Stimulated activated naive B cell treated with anti-CD40 and anti-IgM and Interleukin-4, amounts not matched to agents 10 μg/mL and 1 μg/mL and 100 μg/mL, for 72 hours (primary cell): ENCODE results near the gene ABLIM3.

Experiments
- ATAC-seq, 2 donors: fragments of 150-1000 bp; cut with Tn5 transposase; replicated peaks; 2 replicates each; pipeline ENCODE4 v1.10.0; 2021; ENCODE audit warnings: moderate library complexity in 1 of 2
- DNase-seq: peaks from one replicate; pipeline ENCODE4 v3.0.0; 2021
- H3K27ac Mint-ChIP-seq: one replicate; pipeline ENCODE4 v1.8.0; 2022; ENCODE audit warnings: mild to moderate bottlenecking, mixed read lengths
- H3K27me3 Mint-ChIP-seq, 2 donors: one replicate each; pipeline ENCODE4 v1.8.0; 2022; ENCODE audit warnings: mixed read lengths in 2 of 2
- H3K36me3 Mint-ChIP-seq, 2 donors: one replicate each; pipeline ENCODE4 v1.8.0; 2022; ENCODE audit warnings: mixed read lengths in 2 of 2, mild to moderate bottlenecking in 1 of 2
- H3K4me1 Mint-ChIP-seq, 2 donors: one replicate each; pipeline ENCODE4 v1.8.0; 2022; ENCODE audit warnings: mixed read lengths in 2 of 2, mild to moderate bottlenecking in 1 of 2
- H3K4me3 Mint-ChIP-seq, 2 donors: one replicate each; pipeline ENCODE4 v1.8.0; 2022; ENCODE audit warnings: mild to moderate bottlenecking in 2 of 2, mixed read lengths in 2 of 2, moderate library complexity in 1 of 2
- H3K9me3 Mint-ChIP-seq, 2 donors: one replicate each; pipeline ENCODE4 v1.8.0; 2022; ENCODE audit warnings: mixed read lengths in 2 of 2, mild to moderate bottlenecking in 1 of 2

Gene ABLIM3

DNA sequence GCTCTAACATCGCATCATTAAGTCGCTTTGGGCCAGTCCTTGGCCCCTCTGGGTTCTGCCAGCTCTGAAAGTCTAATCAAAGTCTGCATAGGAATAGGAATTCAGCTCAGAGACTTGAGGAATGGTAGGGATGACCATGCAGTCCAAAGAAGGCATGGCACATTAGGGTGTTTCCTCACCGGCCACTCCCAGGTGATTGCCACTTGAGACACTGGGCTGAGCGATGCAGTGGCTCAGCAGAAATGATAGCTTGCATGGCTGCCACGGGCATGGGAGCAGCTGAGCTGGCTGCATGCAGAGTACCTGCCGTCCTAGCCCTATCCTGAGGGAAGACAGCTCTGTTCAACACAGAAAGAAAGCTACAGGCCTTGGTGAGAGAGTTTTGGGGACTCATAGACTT is 159.1 kb downstream of the ABLIM3 start:
- peaks cover 6 to 8% of the 10 kb centered on the region in 2 donors for H3K4me1 Mint-ChIP-seq
- H3K9me3 Mint-ChIP-seq = no peaks in the 10 kb centered on the region
- DNase-seq (no peak), ATAC-seq (no peak)
- H3K27ac Mint-ChIP-seq = no peak overlapping the region
- no peak overlapping the region for H3K4me3 Mint-ChIP-seq
- no peaks in the 10 kb centered on the region for H3K36me3 Mint-ChIP-seq
- H3K27me3 Mint-ChIP-seq = peaks cover 22 to 25% of the 10 kb centered on the region in 2 donors

DNA sequence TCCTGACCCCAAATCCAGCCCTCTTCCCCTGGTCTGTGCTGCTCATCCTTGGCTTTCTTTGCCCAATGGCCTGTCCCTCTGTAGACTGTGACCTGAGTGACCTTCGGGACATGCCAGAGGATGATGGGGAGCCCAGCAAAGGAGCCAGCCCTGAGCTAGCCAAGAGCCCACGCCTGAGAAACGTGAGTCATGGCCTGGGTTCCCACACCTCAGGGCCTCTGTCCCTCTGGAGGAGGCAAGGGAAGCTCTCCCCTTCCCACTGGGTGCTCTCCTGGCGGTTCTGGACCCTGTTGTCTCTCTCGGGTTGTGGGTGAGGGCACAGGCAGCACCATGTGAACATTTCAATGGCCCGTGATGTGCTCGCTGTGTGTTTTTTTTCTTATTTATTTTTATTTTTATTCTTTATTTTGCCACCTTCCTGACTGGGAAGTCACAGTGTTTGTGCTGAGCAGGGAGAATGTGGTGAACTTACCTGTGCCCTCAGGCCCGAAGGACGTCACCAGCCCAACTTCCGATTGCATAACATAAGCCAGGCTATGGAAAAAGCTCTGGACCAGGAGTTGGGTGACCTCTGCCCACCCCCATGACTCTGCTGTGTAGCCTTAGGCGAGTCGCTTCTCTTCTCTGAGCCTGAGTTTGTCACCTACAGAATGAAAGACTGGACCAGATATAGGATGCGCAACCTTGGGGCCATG is 159.9 kb downstream of the ABLIM3 start:
- Mint-ChIP-seq H3K36me3 (no peaks in the 10 kb centered on the region), H3K4me3 (no peak overlapping the region), H3K27me3 (peaks cover 22 to 24% of the 10 kb centered on the region in 2 donors), H3K27ac (no peak overlapping the region), H3K9me3 (no peaks in the 10 kb centered on the region), H3K4me1 (peaks cover 6% of the 10 kb centered on the region in 2 donors)
- DNase-seq = no peak
- ATAC-seq = no peak

GRCh38 chr5:149301744-149302380 is 160.6 kb downstream of the ABLIM3 start:
- no peaks in the 10 kb centered on the region for H3K9me3 Mint-ChIP-seq
- no peaks in the 10 kb centered on the region for H3K36me3 Mint-ChIP-seq
- DNase-seq = no peak
- no peak overlapping the region for H3K27ac Mint-ChIP-seq
- no peak overlapping the region for H3K4me3 Mint-ChIP-seq
- H3K27me3 Mint-ChIP-seq = peaks cover 22 to 24% of the 10 kb centered on the region in 2 donors
- no peak for ATAC-seq
- peaks cover 5 to 6% of the 10 kb centered on the region in 2 donors for H3K4me1 Mint-ChIP-seq

DNA sequence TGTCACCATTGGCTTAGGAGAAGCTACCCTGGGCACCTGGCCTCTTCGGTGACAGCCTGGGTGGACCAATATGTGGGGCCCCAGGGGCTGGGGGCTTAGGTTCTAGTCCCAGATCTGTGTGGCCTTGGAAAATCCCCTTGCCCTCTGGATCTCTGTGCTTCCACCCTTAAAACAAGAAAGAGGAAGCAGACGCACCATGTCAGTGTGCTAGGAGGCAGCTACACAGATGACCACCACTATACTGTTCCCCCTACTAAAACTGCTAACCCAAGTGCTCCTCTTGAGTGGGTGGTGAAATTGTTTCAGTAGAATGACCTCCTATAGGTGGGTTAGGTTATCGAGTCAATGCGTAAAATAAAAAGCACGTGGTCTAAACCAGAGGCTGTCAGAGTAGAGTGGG is 161.3 kb downstream of the ABLIM3 start:
- no peak for DNase-seq
- no peak overlapping the region for H3K27ac Mint-ChIP-seq

GRCh38 chr5:149303210-149303609 is 161.9 kb downstream of the ABLIM3 start:
- Mint-ChIP-seq H3K4me3 (no peak overlapping the region), H3K27ac (no peak overlapping the region), H3K36me3 (no peaks in the 10 kb centered on the region), H3K9me3 (no peaks in the 10 kb centered on the region), H3K4me1 (peaks cover 5 to 6% of the 10 kb centered on the region in 2 donors), H3K27me3 (peaks cover 22 to 24% of the 10 kb centered on the region in 2 donors)
- ATAC-seq = no peak
- DNase-seq = no peak

More for the DNA sequence above, 161.3 kb downstream of the ABLIM3 start:
- Mint-ChIP-seq H3K36me3 (no peaks in the 10 kb centered on the region), H3K4me3 (no peak overlapping the region), H3K27me3 (peaks cover 22 to 24% of the 10 kb centered on the region in 2 donors), H3K9me3 (no peaks in the 10 kb centered on the region), H3K4me1 (peaks cover 5 to 6% of the 10 kb centered on the region in 2 donors)
- ATAC-seq = peak in 1 of 2 donors; percentile 33

DNA sequence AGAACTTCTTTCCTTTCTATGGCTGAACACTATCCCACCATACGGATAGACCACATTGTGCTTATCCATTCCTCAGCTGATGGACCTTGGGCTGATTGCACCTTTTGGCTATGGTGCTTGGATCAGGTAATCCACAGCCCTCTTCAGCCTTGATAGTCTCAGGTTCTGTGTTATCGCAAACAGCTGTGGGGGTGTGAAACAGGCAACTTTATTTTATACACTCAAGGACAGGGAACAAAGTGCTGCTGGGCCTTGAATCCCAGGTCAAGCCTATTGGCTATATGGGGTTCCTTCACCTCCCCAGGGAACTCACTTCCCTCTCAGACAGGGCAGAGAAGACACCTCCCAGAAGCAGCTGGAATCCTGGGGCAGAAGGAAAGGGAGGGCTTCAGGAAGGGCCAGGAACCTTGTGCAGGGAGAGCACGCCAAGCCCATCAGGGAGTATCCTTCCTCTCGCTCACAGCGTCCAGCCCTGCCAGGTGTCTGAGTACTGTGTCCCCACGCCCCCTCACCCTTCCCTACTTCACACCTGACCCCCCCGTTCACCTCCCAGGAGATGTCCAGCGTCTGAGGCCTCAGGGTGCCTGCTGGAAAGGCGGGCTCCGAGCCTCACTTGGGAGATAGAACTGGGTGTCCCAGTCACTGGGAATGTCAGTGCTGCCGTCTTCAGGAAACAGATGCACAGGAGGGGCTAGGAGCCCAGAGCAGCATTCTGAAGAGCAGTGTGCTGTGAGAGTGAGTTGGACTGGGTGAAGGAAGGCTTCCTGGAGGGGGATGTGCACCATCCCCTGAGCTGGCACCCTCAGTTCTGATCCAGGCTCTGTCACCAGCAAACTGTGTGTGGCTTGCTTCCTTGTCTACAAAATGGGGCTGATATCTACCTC is 163.1 kb downstream of the ABLIM3 start:
- DNase-seq (no peak), ATAC-seq (no peak)
- no peaks in the 10 kb centered on the region for H3K36me3 Mint-ChIP-seq
- H3K9me3 Mint-ChIP-seq = no peaks in the 10 kb centered on the region
- H3K27me3 Mint-ChIP-seq = peaks cover 12 to 19% of the 10 kb centered on the region in 2 donors
- no peak overlapping the region for H3K4me3 Mint-ChIP-seq
- no peak overlapping the region for H3K27ac Mint-ChIP-seq
- peaks cover 4 to 6% of the 10 kb centered on the region in 2 donors for H3K4me1 Mint-ChIP-seq

- Mint-ChIP-seq H3K9me3 (no peaks in the 10 kb centered on the region), H3K4me3 (no peak overlapping the region), H3K27ac (no peak overlapping the region), H3K27me3 (no peaks in the 10 kb centered on the region), H3K4me1 (no peaks in the 10 kb centered on the region), H3K36me3 (no peaks in the 10 kb centered on the region)
- DNase-seq = no peak
- no peak for ATAC-seq
Measured at GRCh38 chr5:149309354-149309753, 168.1 kb downstream of the ABLIM3 start.
